Measurements from ENCODE around the gene NSDHL. TPM values are rescaled to one million over a fixed set of nuclear protein-coding genes. Genes with fewer than 3 reads are reported as not detected.

NSDHL gene
- total RNA-seq, 1 experiment from 2014 or later, result 15.8 TPM

- no peak for DNase-seq (ENCODE audit: extremely low read depth, low read depth)
These were observed 62.4 kb downstream of the NSDHL start for GRCh38 chrX:152892999-152893891.

- DNase-seq (ENCODE audit: extremely low read depth, low read depth), result no peak
These were observed 63.2 kb downstream of the NSDHL start for GRCh38 chrX:152893980-152894610.

GRCh38 chrX:152895121-152895520 is 64.3 kb downstream of the NSDHL start:
- no peak for DNase-seq (ENCODE audit: extremely low read depth, low read depth)

GRCh38 chrX:152895724-152896420 is 65.0 kb downstream of the NSDHL start:
- DNase-seq (ENCODE audit: extremely low read depth, low read depth), result no peak

- no peak for DNase-seq (ENCODE audit: extremely low read depth, low read depth)
These were observed 65.6 kb downstream of the NSDHL start for GRCh38 chrX:152896450-152896849.

- peak; percentile 2 for DNase-seq (ENCODE audit: extremely low read depth, low read depth)
These were observed 66.6 kb downstream of the NSDHL start, which contains the start of gene ZNF185 for GRCh38 chrX:152897222-152898131. Gene ZNF185 (plus strand): TSS chrX:152898067. CDS start chrX:152914490, 16,423 bp downstream.

- no peak for DNase-seq (ENCODE audit: extremely low read depth, low read depth)
These were observed 67.6 kb downstream of the NSDHL start for GRCh38 chrX:152898442-152898841.

GRCh38 chrX:152899111-152899873 is 68.4 kb downstream of the NSDHL start:
- no peak for DNase-seq (ENCODE audit: extremely low read depth, low read depth)

GRCh38 chrX:152899874-152900719 is 69.2 kb downstream of the NSDHL start:
- DNase-seq (ENCODE audit: extremely low read depth, low read depth), result no peak

- DNase-seq (ENCODE audit: extremely low read depth, low read depth), result no peak
These were observed 70.1 kb downstream of the NSDHL start for GRCh38 chrX:152900937-152901445.

GRCh38 chrX:152901816-152902501 is 71.1 kb downstream of the NSDHL start:
- no peak for DNase-seq (ENCODE audit: extremely low read depth, low read depth)

- no peak for DNase-seq (ENCODE audit: extremely low read depth, low read depth)
These were observed 71.6 kb downstream of the NSDHL start for GRCh38 chrX:152902502-152902820.

- no peak for DNase-seq (ENCODE audit: extremely low read depth, low read depth)
These were observed 72.7 kb downstream of the NSDHL start for GRCh38 chrX:152903589-152903988.

GRCh38 chrX:152904151-152905080 is 73.6 kb downstream of the NSDHL start:
- peak; percentile 41 for DNase-seq (ENCODE audit: extremely low read depth, low read depth)

- DNase-seq (ENCODE audit: extremely low read depth, low read depth), result no peak
These were observed 74.2 kb downstream of the NSDHL start for GRCh38 chrX:152905081-152905420.

- DNase-seq (ENCODE audit: extremely low read depth, low read depth), result no peak
These were observed 76.3 kb downstream of the NSDHL start for GRCh38 chrX:152907084-152907651.

GRCh38 chrX:152908486-152908885 is 77.6 kb downstream of the NSDHL start:
- no peak for DNase-seq (ENCODE audit: extremely low read depth, low read depth)

Data from NCI-H460 (cell line).